Breast epithelium (tissue), 3 donors: ENCODE results near the gene BRD1.

Experiments
- CTCF ChIP-seq, 3 donors: fragments of 450-650 bp; IDR thresholded peaks; one replicate each; pipeline ENCODE4 v1.5.1; 2016 to 2017; ENCODE audit warnings: antibody characterized with exemption in 3 of 3, mild to moderate bottlenecking in 3 of 3, moderate library complexity in 3 of 3
- POLR2A ChIP-seq: fragments of 450-650 bp; IDR thresholded peaks from one replicate; pipeline ENCODE4 v1.6.1; 2016; ENCODE audit warnings: antibody characterized with exemption, mild to moderate bottlenecking, moderate library complexity
- POLR2AphosphoS5 ChIP-seq, 3 donors: sonication (generic); formaldehyde crosslinking; IDR thresholded peaks; one replicate each; pipeline ENCODE4 v1.6.1; 2017; ENCODE audit warnings: antibody characterized with exemption in 3 of 3

- TF ChIP-seq CTCF (IDR thresholded peaks at IDR 0.05) (no peak), POLR2A (no peak), POLR2AphosphoS5 (IDR thresholded peaks at IDR 0.05) (no peak)
These were observed 74.3 kb downstream of the BRD1 start for GRCh38 chr22:49753276-49753890.
